GM19238 (cell line): ENCODE data around the gene TMEM164.
"Not testable (repeated sequence)": the region's sequence is repeated elsewhere in the genome, so short reads cannot be mapped to it uniquely, and the experiment has no call there.

Experiments used
- DNase-seq: peaks from one replicate; pipeline ENCODE4 v3.0.0; 2011; ENCODE audit warnings: low spot score; ENCODE audit not compliant: insufficient read length

The TMEM164 gene

DNA sequence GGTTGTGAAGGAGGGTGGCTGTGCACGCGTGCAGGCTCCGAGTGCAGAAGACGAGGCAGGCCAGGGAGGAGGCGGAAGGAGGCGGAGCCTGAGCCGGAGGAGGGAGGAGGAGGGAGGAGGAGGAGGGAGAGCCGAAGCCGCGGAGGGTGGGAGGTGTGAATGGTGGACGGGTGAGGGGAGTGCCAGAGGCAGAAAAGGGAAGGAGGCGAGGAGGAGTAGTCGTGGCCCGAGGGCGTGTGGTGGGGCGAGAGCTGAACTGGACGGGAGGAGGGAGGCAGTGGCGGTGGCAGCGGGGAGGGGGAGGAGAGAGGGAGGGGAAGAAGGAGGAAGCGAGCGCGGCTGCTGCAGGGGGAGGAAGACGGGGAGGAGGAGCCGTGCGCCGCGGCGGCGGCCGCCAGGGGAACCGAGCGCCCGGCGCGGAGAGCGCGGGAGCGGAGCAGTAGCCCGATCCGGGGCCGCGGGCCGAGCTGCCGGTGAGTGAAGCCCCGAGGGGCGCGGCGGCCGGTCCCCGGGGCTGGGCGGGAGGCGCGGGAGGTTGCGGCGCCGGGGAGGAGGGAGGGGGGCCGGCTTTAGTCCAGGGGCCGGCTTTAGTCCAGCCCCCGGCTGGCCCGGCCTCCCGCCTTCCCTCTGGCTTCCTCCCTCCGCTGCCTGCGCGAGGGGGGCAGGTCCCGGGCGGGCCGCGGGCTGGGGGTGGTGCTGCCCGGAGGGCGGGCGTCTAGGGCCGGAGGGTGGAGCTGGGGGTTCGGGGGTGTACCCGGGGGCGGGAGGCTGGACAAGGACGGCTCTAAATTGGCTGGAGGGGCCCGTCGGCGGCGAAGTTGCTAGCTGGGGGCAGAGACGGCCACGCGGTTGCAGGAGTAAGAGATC, at the start of gene TMEM164:
Gene TMEM164 (plus strand): TSS at position 815 of the 867 bp plus-strand sequence. CDS start 661 bp downstream, outside the sequence.
- peak; percentile 62 for DNase-seq

DNA sequence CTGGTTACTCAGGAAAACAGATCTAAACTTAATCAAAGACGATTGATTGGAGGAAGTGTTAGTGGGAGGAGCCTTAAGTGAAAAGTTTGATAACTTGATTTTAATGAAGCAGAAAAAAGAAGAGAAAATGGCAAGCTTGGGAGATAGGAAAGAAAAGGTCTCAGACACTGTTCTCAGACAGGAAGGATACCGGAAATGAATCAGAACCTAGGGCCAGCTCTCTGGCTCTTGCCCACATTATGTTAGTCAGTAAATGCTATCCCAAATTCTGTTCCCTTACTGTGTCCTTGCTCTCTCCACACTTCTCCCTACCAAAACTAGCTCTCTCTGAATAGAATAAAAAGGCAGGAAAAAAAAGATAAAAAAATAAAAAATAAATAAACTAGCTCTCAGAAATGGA, 48.6 kb upstream of the TMEM164 start:
- no peak for DNase-seq

DNA sequence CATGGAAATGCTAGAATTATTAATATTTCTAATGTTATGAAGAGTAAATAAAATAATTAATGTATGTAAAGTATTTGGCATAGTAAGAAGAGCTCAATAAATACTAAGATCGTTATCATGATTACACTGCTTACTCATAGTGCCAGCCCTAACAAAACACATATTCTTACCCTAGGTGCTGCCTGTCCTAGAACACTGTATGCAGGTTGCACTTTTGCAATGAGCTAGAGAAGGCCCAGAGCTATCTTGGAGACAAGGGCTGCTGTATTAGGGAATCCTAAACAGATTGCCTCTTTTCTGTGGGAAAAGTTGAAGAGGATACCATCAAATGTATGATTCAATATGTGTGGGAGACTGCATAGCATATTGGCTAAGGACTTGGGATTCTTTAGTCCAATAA, 48.0 kb upstream of the TMEM164 start:
- DNase-seq = no peak

GRCh38 chrX:109958266-109958665, 44.6 kb upstream of the TMEM164 start:
- DNase-seq = no peak

- no peak for DNase-seq
Observed at GRCh38 chrX:109959356-109959871, 43.5 kb upstream of the TMEM164 start.

DNA sequence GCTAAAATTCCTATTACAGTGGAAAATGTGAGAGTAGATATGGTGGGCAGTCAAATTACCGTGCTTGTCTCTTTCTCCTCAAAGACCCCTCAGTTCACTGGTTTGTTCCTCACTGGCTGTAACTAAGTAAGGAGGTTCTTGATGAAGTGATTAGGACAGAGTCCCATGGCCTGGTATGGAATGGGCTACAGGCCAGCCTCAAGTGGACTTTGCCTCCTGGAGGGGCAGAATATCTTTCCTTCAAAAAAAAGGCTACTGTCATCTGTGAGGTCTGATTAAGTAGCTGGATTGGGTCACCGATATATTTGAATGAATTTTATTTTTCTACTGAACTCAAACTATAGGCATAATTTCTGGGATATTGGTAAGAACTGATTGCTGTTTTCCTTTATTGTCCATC, 38.5 kb upstream of the TMEM164 start:
- DNase-seq = no peak

DNA sequence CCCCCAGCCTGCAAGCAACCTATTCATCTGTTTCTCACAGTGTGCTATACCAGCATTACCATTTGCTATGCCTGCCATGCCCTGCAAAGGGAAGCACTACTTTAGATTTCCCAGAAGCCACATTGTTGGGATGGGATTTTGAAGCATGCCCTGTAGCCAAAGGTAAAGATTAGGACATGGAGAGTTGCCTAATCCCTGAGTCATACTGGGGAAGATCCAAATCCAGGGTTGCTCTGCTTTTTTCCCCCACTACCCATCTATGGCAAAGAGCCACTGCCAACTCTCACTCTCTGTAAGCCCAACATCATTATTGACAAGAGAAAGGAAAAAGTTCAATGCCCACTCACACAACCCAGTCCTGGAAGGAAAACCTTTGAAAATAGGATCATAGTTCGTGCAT, 36.7 kb upstream of the TMEM164 start:
- DNase-seq = no peak

DNA sequence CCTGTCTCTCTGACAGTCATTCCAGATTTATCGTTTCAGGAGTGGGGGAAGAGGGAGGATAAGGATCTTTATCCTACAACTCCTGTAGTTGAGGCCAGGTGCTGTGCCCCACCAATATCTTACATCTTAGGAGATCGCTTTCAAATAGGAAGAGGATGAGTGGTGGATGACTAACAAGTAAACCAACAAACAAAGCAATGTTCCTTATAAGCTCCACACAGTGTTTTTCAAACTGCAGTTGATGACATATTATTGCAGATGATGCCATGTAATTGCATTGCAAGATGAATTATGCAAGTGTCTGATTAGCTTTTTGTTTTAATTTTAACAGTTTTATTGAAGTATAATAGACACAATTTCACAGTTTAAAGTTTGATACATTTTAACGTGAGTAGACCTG, 35.8 kb upstream of the TMEM164 start:
- DNase-seq = no peak

- not testable (repeated sequence) for DNase-seq
Observed at GRCh38 chrX:109970841-109971240, 32.1 kb upstream of the TMEM164 start.

DNA sequence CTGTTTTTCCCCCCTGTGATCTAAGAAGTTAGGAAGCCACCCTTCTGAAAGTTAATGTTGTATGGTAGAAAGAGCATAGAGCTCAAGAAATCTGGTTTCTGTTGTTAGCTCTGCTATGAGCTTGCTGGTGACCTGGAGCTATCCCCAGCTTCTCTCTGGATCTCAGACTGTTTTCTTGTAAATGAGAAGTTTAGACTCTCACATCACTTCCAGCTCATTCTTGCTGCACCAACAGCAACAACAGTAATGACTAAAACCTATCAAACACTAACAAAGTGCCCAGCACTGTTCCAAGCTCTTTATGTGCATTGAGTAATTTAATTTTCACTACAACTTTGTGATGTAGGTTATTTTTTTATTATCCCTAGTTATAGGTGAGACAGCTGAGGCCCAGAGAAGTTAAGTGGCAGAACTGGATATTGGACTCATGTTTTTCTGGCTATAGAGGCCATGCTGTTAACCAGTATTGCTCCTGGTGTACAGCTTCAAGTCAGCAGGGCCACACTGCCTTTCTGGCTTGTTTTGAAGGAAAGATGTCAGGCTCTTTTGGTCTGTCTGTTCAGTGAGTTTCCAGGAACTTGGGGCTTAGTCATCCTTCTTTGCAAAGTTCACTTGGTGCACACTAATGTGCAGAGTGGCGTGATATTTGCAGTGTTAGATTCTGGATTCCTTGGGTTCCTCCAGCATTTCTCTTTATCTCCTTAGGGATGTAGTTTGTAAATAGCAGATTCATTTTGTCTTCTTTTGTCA, 27.8 kb upstream of the TMEM164 start:
- DNase-seq = no peak

GRCh38 chrX:109985210-109985609, 17.7 kb upstream of the TMEM164 start:
- DNase-seq = not testable (repeated sequence)

DNA sequence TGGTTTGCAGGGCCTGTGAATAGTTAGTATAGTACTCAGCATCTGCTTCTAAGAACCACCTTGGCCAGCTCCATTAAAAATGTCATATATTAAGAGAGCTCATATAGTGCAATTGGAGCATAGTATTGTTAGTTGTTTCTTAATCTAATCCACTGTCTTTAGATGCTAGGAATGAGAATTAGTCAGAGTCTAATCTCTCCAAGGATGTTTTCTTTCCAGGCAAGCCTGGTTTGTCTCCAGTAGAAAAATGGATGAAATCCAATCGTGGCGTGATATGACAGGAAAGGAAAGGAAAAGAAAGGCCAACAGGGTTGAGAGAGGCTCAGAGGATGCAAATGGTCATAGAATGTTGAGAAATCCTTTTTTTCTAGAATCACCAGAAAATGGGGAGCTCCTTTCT, 15.0 kb upstream of the TMEM164 start:
- DNase-seq = no peak

GRCh38 chrX:109990582-109991276, 12.2 kb upstream of the TMEM164 start:
- DNase-seq = no peak

GRCh38 chrX:109992203-109992602, 10.7 kb upstream of the TMEM164 start:
- no peak for DNase-seq

GRCh38 chrX:109995155-109995554, 7.8 kb upstream of the TMEM164 start:
- no peak for DNase-seq

DNA sequence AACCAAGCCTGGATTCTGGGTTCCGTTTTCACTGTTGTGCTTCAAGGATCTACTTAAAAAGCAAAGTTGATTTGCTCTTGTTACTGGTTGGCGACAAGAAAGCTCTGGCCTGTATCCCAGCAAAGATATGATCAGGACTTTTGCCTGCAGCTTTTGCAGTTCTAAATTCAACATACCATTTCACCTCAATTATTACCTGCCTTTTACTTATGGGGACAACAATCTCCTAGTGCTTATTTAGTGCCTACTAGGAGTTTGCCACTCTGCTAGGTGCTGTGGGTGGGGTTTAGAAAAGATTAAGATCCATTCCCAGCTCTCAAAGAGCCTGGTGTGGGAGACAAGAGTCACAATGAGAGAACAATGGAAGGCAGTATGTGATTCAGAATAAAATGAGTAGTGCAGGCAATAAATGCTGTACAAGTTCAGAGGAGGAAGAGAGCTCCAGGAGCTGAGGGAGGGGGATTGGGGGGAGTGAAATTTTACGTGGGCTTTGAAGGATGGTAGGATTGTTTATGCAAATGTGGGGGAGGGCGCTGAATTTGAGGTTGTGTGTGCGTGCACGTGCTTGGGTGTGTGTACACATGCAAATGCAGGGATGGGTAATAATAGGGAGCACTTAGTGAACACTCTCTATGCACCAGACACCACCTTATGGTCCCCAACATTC, 5.0 kb upstream of the TMEM164 start:
- DNase-seq = no peak

DNA sequence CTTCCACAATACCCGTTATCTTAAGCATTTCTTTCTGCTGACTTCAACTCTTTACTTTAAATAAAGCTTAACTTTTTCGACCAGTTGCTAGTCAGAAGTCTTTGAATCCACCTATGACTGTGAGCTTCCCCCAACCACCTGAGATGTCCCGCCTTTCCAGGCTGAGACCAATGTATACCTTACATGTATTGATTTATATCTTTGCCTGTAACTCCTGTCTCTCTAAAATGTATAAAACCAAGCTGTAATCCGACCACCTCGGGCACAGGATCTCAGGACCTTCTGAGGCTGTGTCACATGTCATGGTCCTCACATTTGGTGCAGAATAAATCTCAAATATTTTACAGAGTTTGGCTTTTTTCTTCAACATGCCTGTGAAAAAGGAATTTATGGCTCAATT, 2.9 kb upstream of the TMEM164 start:
- DNase-seq = no peak

DNA sequence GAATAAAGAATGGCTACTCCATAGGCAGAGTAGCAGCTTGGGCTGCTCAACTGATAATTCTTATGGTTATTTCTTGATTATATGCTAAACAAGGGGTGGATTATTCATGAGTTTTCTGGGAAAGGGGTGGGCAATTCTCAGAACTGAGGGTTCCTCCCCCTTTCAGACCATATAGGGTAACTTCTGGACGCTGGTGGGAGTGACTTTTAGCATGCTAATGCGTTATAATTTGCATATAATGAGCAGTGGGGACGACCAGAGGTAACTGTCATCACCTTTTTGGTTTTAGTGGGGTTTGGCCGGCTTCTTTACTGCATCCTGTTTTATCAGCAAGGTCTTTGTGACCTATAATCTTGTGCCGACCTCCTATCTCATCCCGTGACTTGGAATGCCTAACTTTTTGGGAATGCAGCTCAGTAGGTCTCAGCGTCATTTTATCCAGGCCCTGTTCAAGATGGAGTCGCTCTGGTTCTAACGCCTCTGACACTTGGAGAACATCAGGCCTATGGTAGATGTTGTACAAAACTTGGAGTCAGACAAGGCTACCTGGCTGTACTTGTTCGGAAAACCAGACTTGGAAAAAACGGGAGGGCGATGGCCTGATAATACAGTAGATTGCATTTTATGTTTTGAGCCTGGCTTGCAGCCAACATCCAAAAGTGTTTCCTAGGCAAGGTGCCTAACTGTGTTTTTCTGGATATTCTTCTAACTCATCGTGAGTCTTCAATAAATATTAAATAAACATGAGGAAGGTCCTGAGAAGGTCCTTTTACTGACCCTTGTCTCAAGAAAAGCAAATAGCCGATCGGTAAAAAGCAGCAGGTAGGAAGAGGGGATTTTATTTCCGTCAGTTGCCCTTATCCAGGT, 1.8 kb upstream of the TMEM164 start:
- no peak for DNase-seq

DNA sequence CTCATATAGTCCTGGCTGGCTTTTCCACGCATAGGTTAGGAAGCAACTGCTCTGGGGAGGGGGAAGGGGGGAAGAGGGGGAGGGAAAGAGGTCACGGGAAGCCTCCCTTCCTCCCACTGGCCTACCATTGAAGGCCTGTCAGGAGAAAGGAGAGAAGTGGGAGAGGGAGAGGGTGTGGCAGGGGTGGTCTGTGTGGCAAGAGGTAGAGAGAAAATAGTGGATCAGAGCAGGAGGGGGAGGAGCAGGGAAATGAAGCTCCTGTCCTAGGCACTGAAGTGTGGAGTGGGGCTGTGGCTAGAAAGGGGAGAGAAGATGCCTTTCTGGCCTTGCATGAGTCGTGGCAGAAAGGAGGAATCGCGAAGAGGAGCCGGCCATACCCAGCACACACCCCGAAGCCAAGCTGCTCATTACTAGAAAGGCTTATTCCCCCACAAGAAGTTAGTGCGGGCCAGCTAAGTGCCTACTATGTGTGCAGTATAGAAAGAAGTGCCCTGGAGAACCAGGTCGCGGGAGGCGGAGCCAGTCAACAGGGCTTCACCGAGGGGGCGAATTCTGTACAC, 1.1 kb upstream of the TMEM164 start:
- DNase-seq = no peak
